ENCODE measurements around the gene IFIT2.
"Not testable (repeated sequence)": the region's sequence is repeated elsewhere in the genome, so short reads cannot be mapped to it uniquely, and the experiment has no call there.

The IFIT2 gene

DNA sequence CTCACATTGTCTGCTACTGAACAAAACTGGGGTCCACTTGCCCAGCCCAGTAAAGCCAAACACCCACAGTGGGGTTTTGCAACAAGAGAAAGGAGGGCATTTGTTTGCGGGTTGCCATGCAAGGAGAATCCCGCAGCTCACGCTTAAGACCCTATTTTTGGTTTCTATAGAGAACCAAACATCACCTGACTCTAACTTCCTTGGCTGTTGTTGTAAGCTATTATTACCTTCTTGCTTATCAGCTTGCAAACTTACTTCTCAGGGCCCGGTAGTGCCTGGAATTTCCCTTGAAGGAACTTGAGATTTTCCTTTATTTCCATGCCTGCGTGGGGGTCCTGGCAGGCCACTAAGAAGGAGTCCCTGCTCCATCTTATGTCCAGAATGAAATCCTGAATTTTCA lies 46.6 kb downstream of the IFIT2 start:
- WGBS, 2 experiments: 51 to 56% methylated on average over 5 of the region's 5 CpGs
- Histone ChIP-seq H3K27me3 (ENCODE audit: control insufficient read depth, insufficient read depth, low read length, poor library complexity, severe bottlenecking) (no peaks in the 10 kb centered on the region), H3K4me3 (ENCODE audit: insufficient read depth, low read depth, low read length) (no peak overlapping the region), H3K9me3 (ENCODE audit: control insufficient read depth, low read length) (no peaks in the 10 kb centered on the region), H3K27ac (ENCODE audit: insufficient read depth, low read depth, low read length, poor library complexity, severe bottlenecking) (no peak overlapping the region), H3K4me1 (ENCODE audit: control insufficient read depth, insufficient read depth, low read length) (peaks cover 25% of the 10 kb centered on the region), H3K36me3 (ENCODE audit: control insufficient read depth, insufficient read depth, low read length) (no peaks in the 10 kb centered on the region)

DNA sequence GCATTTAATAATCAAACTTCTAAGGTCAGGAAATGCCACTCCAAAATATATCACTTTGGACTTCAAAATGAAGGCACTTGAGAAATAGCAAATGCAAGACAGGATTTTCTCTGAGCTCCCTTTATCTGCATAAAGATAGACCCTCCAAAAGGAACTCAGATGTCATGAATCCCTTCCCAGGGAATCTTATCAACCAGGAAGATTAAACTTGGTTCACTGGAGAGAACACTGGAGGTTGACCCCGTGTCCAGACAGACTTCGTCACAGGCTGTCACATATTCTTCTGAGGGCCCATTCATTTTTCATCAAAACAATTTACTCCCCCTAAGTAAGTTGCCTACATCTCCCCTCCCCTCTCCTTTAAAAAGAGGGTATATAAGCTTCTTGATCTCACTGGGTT lies 47.1 kb downstream of the IFIT2 start:
- no peaks in the 10 kb centered on the region for H3K9me3 ChIP-seq (ENCODE audit: control insufficient read depth, low read length)
- peaks cover 25% of the 10 kb centered on the region for H3K4me1 ChIP-seq (ENCODE audit: control insufficient read depth, insufficient read depth, low read length)
- WGBS, 2 experiments: 91 to 93% methylated on average over 2 of the region's 2 CpGs
- no peak overlapping the region for H3K27ac ChIP-seq (ENCODE audit: insufficient read depth, low read depth, low read length, poor library complexity, severe bottlenecking)
- H3K36me3 ChIP-seq (ENCODE audit: control insufficient read depth, insufficient read depth, low read length): no peaks in the 10 kb centered on the region
- H3K27me3 ChIP-seq (ENCODE audit: control insufficient read depth, insufficient read depth, low read length, poor library complexity, severe bottlenecking): no peaks in the 10 kb centered on the region
- no peak overlapping the region for H3K4me3 ChIP-seq (ENCODE audit: insufficient read depth, low read depth, low read length)

DNA sequence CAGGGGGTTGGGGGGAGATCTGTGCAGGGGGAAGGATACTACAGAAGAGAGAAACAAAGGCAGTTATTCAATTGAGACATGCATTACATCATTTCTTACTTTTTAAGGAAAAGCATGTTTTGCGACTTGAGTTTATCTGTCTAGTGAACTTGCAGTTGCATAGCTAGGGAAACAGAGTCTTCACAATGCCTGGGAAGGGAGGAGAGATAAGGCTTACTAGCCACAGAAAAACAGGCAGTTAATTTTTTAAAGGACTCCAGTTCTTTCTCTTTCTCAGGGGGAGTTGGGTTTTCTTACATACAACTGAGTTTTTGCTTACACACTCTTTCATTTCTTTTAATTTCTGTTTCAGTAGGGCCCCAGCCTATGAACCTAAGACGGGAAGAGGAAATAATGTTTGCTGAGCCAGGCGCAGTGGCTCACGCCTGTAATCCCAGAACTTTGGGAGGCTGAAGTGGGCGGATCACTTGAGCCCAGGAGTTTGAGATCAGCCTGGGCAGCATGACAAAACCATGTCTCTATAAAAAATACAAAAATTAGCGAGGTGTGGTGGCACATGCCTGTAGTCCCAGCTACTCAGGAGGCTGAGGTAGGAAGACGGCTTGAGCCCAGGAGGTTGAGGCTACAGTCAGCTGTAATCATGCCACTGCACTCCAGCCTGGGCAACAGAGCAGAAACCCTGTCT lies 48.9 kb downstream of the IFIT2 start:
- H3K4me3 ChIP-seq (ENCODE audit: insufficient read depth, low read depth, low read length); H3K9me3 ChIP-seq (ENCODE audit: control insufficient read depth, low read length); H3K36me3 ChIP-seq (ENCODE audit: control insufficient read depth, insufficient read depth, low read length); H3K27ac ChIP-seq (ENCODE audit: insufficient read depth, low read depth, low read length, poor library complexity, severe bottlenecking); H3K27me3 ChIP-seq (ENCODE audit: control insufficient read depth, insufficient read depth, low read length, poor library complexity, severe bottlenecking): not testable (repeated sequence)
- WGBS, 2 experiments: 85 to 90% methylated on average over 7 of the region's 7 CpGs
- H3K4me1 ChIP-seq (ENCODE audit: control insufficient read depth, insufficient read depth, low read length): peaks cover 25% of the 10 kb centered on the region

DNA sequence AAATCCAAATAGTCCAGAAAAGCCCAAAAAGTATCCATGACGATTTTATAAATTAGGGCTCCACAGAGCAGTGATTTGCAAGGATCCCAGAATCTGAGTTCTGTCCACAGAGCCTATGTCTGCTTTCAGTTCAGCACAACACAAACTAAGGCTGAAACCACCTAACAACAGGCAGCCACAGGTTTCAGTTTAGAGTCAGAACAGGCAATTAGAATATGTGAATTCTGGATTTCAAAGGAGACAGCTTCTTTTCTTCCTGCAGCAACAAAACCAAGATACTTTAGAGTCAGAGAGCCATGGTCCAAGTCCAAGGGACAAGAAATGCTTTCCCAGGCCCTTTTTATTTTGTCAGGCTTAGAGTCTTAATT lies 49.5 kb downstream of the IFIT2 start:
- Histone ChIP-seq H3K4me1 (ENCODE audit: control insufficient read depth, insufficient read depth, low read length) (peaks cover 20% of the 10 kb centered on the region), H3K27me3 (ENCODE audit: control insufficient read depth, insufficient read depth, low read length, poor library complexity, severe bottlenecking) (no peaks in the 10 kb centered on the region), H3K36me3 (ENCODE audit: control insufficient read depth, insufficient read depth, low read length) (no peaks in the 10 kb centered on the region), H3K9me3 (ENCODE audit: control insufficient read depth, low read length) (no peaks in the 10 kb centered on the region), H3K27ac (ENCODE audit: insufficient read depth, low read depth, low read length, poor library complexity, severe bottlenecking) (no peak overlapping the region), H3K4me3 (ENCODE audit: insufficient read depth, low read depth, low read length) (no peak overlapping the region)
- 82 to 89% methylated on average over 1 of the region's 1 CpG for WGBS, 2 experiments

DNA sequence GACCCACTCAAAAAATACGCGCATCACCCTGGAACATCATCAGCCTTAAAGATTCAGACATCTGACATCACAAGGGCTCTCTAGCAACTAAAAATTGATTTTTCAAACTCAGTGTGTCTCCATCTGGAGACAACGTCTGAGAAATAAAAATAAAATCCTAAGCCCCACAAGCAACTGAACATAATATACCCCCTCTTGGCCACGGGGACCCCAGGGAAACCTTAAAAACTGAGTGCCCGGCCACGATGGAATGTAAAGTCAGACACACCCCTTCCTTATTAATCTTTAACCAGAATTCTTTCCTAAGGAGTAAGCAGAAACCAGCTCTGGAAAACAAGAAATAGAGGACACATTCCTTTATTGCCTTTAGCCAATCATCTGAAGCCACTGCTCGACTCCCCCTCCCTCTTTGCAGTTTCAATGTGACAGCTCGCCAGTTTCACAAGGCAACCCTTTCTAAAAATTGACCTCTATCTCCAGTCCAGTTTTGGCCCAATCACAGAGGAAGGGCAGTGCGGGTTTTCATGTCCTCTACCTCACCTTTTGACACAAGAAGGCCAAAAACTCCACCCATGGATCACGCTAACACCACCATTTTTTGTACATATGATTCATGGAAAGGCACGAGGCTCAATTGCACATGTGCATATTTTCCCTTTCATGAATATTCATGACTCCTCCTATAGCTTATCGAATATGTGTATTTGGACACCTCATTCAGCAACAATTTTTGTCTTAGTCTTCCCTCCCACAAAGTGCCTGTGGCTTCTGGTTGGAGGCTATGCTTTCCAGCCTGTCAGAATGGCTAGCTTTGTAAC lies 50.1 kb downstream of the IFIT2 start:
- no peaks in the 10 kb centered on the region for H3K36me3 ChIP-seq (ENCODE audit: control insufficient read depth, insufficient read depth, low read length)
- H3K4me1 ChIP-seq (ENCODE audit: control insufficient read depth, insufficient read depth, low read length): peaks cover 14% of the 10 kb centered on the region
- H3K27ac ChIP-seq (ENCODE audit: insufficient read depth, low read depth, low read length, poor library complexity, severe bottlenecking): no peak overlapping the region
- no peaks in the 10 kb centered on the region for H3K9me3 ChIP-seq (ENCODE audit: control insufficient read depth, low read length)
- no peaks in the 10 kb centered on the region for H3K27me3 ChIP-seq (ENCODE audit: control insufficient read depth, insufficient read depth, low read length, poor library complexity, severe bottlenecking)
- 84 to 85% methylated on average over 12 of the region's 12 CpGs for WGBS, 2 experiments
- no peak overlapping the region for H3K4me3 ChIP-seq (ENCODE audit: insufficient read depth, low read depth, low read length)

DNA sequence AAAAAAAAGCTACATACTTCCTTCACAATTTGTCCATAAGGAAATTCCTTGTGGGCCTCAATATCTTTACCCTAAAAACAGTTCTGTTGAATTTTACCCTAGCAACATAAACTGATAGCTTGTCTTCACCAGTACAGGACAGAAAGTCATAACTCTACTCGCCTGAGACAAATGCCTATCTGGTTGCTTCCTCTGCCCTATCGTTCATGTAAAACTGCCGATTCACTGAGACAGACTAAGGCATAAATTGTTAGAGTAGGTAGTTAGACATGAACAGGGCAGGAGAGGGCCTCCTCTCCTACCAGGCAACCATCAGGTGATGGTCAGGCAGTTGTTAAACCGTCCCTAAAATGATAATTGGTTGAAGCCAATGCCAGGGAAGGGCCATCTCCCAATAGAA lies 51.0 kb downstream of the IFIT2 start:
- H3K9me3 ChIP-seq (ENCODE audit: control insufficient read depth, low read length): no peaks in the 10 kb centered on the region
- H3K27ac ChIP-seq (ENCODE audit: insufficient read depth, low read depth, low read length, poor library complexity, severe bottlenecking): no peak overlapping the region
- no peak overlapping the region for H3K4me3 ChIP-seq (ENCODE audit: insufficient read depth, low read depth, low read length)
- no peaks in the 10 kb centered on the region for H3K27me3 ChIP-seq (ENCODE audit: control insufficient read depth, insufficient read depth, low read length, poor library complexity, severe bottlenecking)
- 94 to 96% methylated on average over 4 of the region's 4 CpGs for WGBS, 2 experiments
- H3K4me1 ChIP-seq (ENCODE audit: control insufficient read depth, insufficient read depth, low read length): peaks cover 10% of the 10 kb centered on the region
- no peaks in the 10 kb centered on the region for H3K36me3 ChIP-seq (ENCODE audit: control insufficient read depth, insufficient read depth, low read length)

DNA sequence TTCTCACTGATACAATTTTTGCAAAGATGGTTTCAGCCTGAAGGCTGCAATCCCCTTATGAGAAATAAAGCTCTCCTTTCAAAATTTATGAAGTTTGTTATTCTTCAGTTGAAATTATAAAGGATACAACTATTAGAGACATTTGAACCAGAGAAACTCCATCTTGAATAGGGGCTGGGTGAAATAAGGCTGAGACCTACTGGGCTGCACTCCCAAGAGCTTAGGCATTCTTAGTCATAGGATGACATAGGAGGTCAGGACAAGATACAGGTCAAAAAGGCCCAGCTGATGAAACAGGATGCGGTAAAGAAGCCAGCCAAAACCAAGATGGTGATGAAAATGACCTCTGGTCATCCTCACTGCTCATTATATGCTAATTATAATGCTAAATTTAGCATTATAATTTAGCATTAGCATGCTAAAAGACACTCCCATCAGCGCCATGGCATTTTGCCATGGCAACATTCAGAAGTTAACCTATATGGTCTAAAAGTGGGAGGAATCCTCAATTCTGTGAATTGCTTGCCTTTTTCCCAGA lies 53.6 kb downstream of the IFIT2 start:
- 91 to 100% methylated on average over 2 of the region's 2 CpGs for WGBS, 2 experiments

DNA sequence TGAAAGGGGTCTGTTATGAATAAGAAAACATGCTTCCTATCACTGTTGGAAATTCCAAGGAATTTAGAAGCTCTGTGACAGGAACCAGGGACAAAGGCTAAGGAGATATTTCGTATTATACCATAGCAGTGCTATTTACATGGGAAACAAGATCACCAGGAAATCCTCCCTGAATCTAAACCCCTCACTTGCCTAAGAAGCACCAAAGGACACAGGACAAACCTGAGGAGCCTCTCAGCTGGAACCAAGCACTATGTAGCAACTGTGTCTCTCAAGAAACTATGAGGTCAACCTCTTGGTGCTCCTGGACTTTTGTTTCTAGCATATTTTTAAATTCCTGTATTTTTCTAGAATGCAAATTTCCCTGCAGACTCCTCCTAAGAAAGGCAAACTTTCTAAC lies 55.2 kb downstream of the IFIT2 start:
- no peaks in the 10 kb centered on the region for H3K4me1 ChIP-seq (ENCODE audit: control insufficient read depth, insufficient read depth, low read length)
- H3K9me3 ChIP-seq (ENCODE audit: control insufficient read depth, low read length): no peaks in the 10 kb centered on the region
- no peak overlapping the region for H3K27ac ChIP-seq (ENCODE audit: insufficient read depth, low read depth, low read length, poor library complexity, severe bottlenecking)
- no peaks in the 10 kb centered on the region for H3K27me3 ChIP-seq (ENCODE audit: control insufficient read depth, insufficient read depth, low read length, poor library complexity, severe bottlenecking)
- H3K4me3 ChIP-seq (ENCODE audit: insufficient read depth, low read depth, low read length): no peak overlapping the region
- H3K36me3 ChIP-seq (ENCODE audit: control insufficient read depth, insufficient read depth, low read length): no peaks in the 10 kb centered on the region
- WGBS, 2 experiments: 83 to 87% methylated on average over 1 of the region's 1 CpG

More for the DNA sequence above, 53.6 kb downstream of the IFIT2 start:
- no peaks in the 10 kb centered on the region for H3K27me3 ChIP-seq (ENCODE audit: control insufficient read depth, insufficient read depth, low read length, poor library complexity, severe bottlenecking)
- no peaks in the 10 kb centered on the region for H3K4me1 ChIP-seq (ENCODE audit: control insufficient read depth, insufficient read depth, low read length)
- no peaks in the 10 kb centered on the region for H3K9me3 ChIP-seq (ENCODE audit: control insufficient read depth, low read length)
- H3K4me3 ChIP-seq (ENCODE audit: insufficient read depth, low read depth, low read length): no peak overlapping the region
- no peaks in the 10 kb centered on the region for H3K36me3 ChIP-seq (ENCODE audit: control insufficient read depth, insufficient read depth, low read length)
- H3K27ac ChIP-seq (ENCODE audit: insufficient read depth, low read depth, low read length, poor library complexity, severe bottlenecking): no peak overlapping the region

DNA sequence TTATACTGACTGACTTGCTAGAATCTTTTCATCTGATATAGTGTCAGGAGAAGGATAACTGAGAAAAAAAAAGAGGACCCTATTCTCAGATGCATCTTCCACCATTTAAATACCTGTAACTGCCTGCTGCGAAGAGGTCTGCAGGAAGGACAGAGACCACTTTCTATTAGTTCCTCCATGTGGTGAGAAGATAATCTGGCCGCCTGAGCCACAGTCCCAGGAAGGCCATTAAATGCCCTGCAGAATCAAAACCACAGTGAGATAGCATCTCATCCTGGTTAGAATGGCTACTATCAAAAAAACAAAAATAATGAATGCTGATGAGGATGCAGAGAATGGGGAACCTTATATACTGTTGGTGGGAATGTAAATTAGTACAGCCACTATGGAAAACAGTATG lies 56.1 kb downstream of the IFIT2 start:
- H3K9me3 ChIP-seq (ENCODE audit: control insufficient read depth, low read length): no peaks in the 10 kb centered on the region
- no peak overlapping the region for H3K4me3 ChIP-seq (ENCODE audit: insufficient read depth, low read depth, low read length)
- WGBS, 2 experiments: 89 to 93% methylated on average over 2 of the region's 2 CpGs
- H3K36me3 ChIP-seq (ENCODE audit: control insufficient read depth, insufficient read depth, low read length): no peaks in the 10 kb centered on the region
- H3K27ac ChIP-seq (ENCODE audit: insufficient read depth, low read depth, low read length, poor library complexity, severe bottlenecking): no peak overlapping the region
- no peaks in the 10 kb centered on the region for H3K27me3 ChIP-seq (ENCODE audit: control insufficient read depth, insufficient read depth, low read length, poor library complexity, severe bottlenecking)
- no peaks in the 10 kb centered on the region for H3K4me1 ChIP-seq (ENCODE audit: control insufficient read depth, insufficient read depth, low read length)
